Measurements from ENCODE around the gene HUWE1.

- TF ChIP-seq MEIS1 (CRISPR knock-in tag; IDR thresholded peaks at IDR 0.05; ENCODE audit: borderline replicate concordance): no peak
- TF ChIP-seq, protein P1, sequence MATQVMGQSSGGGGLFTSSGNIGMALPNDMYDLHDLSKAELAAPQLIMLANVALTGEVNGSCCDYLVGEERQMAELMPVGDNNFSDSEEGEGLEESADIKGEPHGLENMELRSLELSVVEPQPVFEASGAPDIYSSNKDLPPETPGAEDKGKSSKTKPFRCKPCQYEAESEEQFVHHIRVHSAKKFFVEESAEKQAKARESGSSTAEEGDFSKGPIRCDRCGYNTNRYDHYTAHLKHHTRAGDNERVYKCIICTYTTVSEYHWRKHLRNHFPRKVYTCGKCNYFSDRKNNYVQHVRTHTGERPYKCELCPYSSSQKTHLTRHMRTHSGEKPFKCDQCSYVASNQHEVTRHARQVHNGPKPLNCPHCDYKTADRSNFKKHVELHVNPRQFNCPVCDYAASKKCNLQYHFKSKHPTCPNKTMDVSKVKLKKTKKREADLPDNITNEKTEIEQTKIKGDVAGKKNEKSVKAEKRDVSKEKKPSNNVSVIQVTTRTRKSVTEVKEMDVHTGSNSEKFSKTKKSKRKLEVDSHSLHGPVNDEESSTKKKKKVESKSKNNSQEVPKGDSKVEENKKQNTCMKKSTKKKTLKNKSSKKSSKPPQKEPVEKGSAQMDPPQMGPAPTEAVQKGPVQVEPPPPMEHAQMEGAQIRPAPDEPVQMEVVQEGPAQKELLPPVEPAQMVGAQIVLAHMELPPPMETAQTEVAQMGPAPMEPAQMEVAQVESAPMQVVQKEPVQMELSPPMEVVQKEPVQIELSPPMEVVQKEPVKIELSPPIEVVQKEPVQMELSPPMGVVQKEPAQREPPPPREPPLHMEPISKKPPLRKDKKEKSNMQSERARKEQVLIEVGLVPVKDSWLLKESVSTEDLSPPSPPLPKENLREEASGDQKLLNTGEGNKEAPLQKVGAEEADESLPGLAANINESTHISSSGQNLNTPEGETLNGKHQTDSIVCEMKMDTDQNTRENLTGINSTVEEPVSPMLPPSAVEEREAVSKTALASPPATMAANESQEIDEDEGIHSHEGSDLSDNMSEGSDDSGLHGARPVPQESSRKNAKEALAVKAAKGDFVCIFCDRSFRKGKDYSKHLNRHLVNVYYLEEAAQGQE (IDR thresholded peaks at IDR 0.05; ENCODE audit: borderline replicate concordance in 1 of 2, low read depth in 1 of 2, low read length in 2 of 2): no peak
- TF ChIP-seq, protein P2, sequence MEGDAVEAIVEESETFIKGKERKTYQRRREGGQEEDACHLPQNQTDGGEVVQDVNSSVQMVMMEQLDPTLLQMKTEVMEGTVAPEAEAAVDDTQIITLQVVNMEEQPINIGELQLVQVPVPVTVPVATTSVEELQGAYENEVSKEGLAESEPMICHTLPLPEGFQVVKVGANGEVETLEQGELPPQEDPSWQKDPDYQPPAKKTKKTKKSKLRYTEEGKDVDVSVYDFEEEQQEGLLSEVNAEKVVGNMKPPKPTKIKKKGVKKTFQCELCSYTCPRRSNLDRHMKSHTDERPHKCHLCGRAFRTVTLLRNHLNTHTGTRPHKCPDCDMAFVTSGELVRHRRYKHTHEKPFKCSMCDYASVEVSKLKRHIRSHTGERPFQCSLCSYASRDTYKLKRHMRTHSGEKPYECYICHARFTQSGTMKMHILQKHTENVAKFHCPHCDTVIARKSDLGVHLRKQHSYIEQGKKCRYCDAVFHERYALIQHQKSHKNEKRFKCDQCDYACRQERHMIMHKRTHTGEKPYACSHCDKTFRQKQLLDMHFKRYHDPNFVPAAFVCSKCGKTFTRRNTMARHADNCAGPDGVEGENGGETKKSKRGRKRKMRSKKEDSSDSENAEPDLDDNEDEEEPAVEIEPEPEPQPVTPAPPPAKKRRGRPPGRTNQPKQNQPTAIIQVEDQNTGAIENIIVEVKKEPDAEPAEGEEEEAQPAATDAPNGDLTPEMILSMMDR (CRISPR knock-in tag; IDR thresholded peaks at IDR 0.05): no peak
- TF ChIP-seq NR2C2 (CRISPR knock-in tag; IDR thresholded peaks at IDR 0.05; ENCODE audit: borderline replicate concordance): no peak
- no peak for TF ChIP-seq EP300 (IDR thresholded peaks at IDR 0.05; ENCODE audit: low read depth in 2 of 2, low read length in 2 of 2)
- TF ChIP-seq EP300 (CRISPR knock-in tag; IDR thresholded peaks at IDR 0.05; ENCODE audit: borderline replicate concordance): no peak
- TF ChIP-seq RFXAP (CRISPR knock-in tag; IDR thresholded peaks at IDR 0.05; ENCODE audit: borderline replicate concordance): no peak
Measured at GRCh38 chrX:53639257-53639656, 47.3 kb downstream of the HUWE1 start.
